Gastroesophageal sphincter (tissue), 4 donors: ENCODE measurements around the gene ADCY9. TPM values are rescaled to one million over a fixed set of nuclear protein-coding genes. Genes with fewer than 3 reads are reported as not detected.
A peak's percentile ranks its signal among the peaks of the same experiment; 100 is the strongest.

Experiments
- ATAC-seq: fragments of 150-250 bp; one replicate; pipeline ENCODE4 v1.9.1; 2016; ENCODE audit warnings: mild to moderate bottlenecking, moderate library complexity
- H3K27ac ChIP-seq, 4 donors: fragments of 200-600 bp; sonication (generic) in 3 of 4; 1 replicate in 3 of 4; 2 replicates in 1 of 4; pipeline ENCODE4 v1.5.1; 2016 to 2019
- H3K27me3 ChIP-seq: fragments of 200-600 bp; sonication (generic); one replicate; pipeline ENCODE4 v1.5.1; 2019
- H3K36me3 ChIP-seq, 2 donors: fragments of 200-600 bp; sonication (generic); one replicate each; pipeline ENCODE4 v1.5.1; 2019; ENCODE audit warnings: control low read depth in 1 of 2
- H3K4me1 ChIP-seq, 3 donors: fragments of 200-600 bp; sonication (generic); 1 replicate in 2 of 3; 2 replicates in 1 of 3; pipeline ENCODE4 v1.5.1; 2016 to 2019; ENCODE audit warnings: control low read depth in 2 of 3
- H3K4me3 ChIP-seq, 2 donors: fragments of 200-600 bp; sonication (generic); one replicate each; pipeline ENCODE4 v1.5.1; 2019; ENCODE audit warnings: mild to moderate bottlenecking in 1 of 2, moderate library complexity in 1 of 2
- H3K9me3 ChIP-seq, 3 donors: fragments of 200-600 bp; sonication (generic); one replicate each; pipeline ENCODE4 v1.5.1; 2017 to 2019; ENCODE audit warnings: control low read depth in 2 of 3
- CTCF ChIP-seq, 4 experiments: fragments of 200-600 bp in 2 of 4; fragments of 450-650 bp in 2 of 4; sonication (generic) in 1 of 4; IDR thresholded peaks; one replicate each; pipeline ENCODE4 v1.5.1; 2017 to 2019; ENCODE audit warnings: antibody characterized with exemption in 4 of 4, mild to moderate bottlenecking in 2 of 4, moderate library complexity in 2 of 4
- EP300 ChIP-seq: sonication (generic); formaldehyde crosslinking; IDR thresholded peaks from one replicate; pipeline ENCODE4 v1.6.1; 2017; ENCODE audit warnings: antibody characterized with exemption, mild to moderate bottlenecking
- POLR2A ChIP-seq, 2 donors: fragments of 450-650 bp; IDR thresholded peaks; one replicate each; pipeline ENCODE4 v1.6.1; 2017; ENCODE audit warnings: antibody characterized with exemption in 2 of 2, mild to moderate bottlenecking in 2 of 2, moderate library complexity in 1 of 2
- POLR2AphosphoS5 ChIP-seq: sonication (generic); formaldehyde crosslinking; IDR thresholded peaks from one replicate; pipeline ENCODE4 v1.6.1; 2017; ENCODE audit warnings: antibody characterized with exemption
- WGBS, 2 donors: methylation state at CpG; one replicate each; pipeline ENCODE4 v1.1.5; 2018; ENCODE audit warnings: low coverage in 1 of 2; 5-methylcytosine and 5-hydroxymethylcytosine counted together
- total RNA-seq, 4 donors: library from RNA; depleted of rRNA; stranded (reverse); fragments of >200 nt; gene quantifications; one replicate each; pipeline ENCODE4 v1.1.0, GENCODE V29; 2016

The ADCY9 gene
- total RNA-seq, 4 donors from 2014 or later = 33.0 to 83.5 (median 43.4) TPM

DNA sequence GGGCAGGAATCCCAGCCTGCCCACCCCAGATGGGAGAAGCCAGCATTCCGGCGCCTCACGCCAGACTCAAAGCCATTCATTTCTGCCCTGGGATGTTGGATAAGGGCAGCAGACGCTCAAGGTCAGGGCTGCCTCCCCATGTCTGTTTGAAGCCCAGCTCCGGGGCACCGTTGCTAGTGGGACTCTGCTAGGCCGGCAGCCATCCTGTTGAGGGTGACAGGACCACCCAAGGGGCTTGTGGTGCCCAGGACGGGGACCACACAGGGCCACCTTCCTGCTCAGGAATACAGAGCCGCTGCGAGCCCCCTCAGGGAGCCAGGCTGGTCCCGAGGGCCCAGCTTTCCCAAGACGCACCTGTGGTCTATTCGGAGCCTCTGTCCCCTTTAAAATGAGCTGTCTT lies 134.0 kb downstream of the ADCY9 start:
- H3K27me3 ChIP-seq = no peaks in the 10 kb centered on the region
- H3K4me3 ChIP-seq = no peak overlapping the region
- no peak overlapping the region for H3K27ac ChIP-seq
- 83% methylated on average over 3 of the region's 13 CpGs; no CpG with 5 or more reads in 1 of the 2 donors for WGBS, 2 donors
- no peak for ATAC-seq
- TF ChIP-seq POLR2A (IDR thresholded peaks at IDR 0.05) = no peak
- H3K36me3 ChIP-seq = peaks cover 0 to 56% of the 10 kb centered on the region in 2 donors
- H3K9me3 ChIP-seq = no peaks in the 10 kb centered on the region
- H3K4me1 ChIP-seq = peaks cover 0 to 23% (median 0%) of the 10 kb centered on the region in 3 donors

- 38 to 72% methylated on average over 1 to 5 of the region's 20 CpGs for WGBS, 2 donors
- no peaks in the 10 kb centered on the region for H3K9me3 ChIP-seq
- H3K27ac ChIP-seq = peak overlapping the region in 2 of 4 donors; percentile 3 to 43
- no peak for ATAC-seq
- TF ChIP-seq EP300 = no peak
- no peak for TF ChIP-seq POLR2A (IDR thresholded peaks at IDR 0.05)
- TF ChIP-seq POLR2AphosphoS5 = no peak
- peaks cover 0 to 23% (median 0%) of the 10 kb centered on the region in 3 donors for H3K4me1 ChIP-seq
- H3K4me3 ChIP-seq = no peak overlapping the region
- peaks cover 0 to 68% of the 10 kb centered on the region in 2 donors for H3K36me3 ChIP-seq
- no peaks in the 10 kb centered on the region for H3K27me3 ChIP-seq
These were observed 135.8 kb downstream of the ADCY9 start for GRCh38 chr16:3980253-3981111.

DNA sequence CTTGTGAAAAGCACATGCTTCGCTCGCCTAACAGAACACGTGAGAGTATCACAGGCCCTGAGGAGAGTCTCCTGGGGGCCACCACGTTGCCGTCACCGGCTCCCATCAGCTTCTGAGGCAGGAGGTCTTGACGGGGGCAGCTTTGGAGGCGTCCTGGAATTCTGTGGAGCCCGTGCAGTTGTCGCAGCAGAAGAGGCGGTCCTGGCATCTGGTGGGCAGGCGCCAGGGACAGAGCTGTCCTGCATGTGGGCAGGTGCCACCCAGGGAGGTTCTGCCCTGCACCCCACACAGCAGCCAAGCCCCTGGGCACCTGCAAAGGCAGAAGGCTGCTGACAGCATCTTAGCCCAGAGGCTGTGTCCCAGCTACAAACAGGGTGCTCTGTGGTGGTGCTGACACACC lies 136.7 kb downstream of the ADCY9 start:
- 82% methylated on average over 9 of the region's 12 CpGs; no CpG with 5 or more reads in 1 of the 2 donors for WGBS, 2 donors
- Histone ChIP-seq H3K27ac (no peak overlapping the region), H3K27me3 (no peaks in the 10 kb centered on the region), H3K36me3 (peaks cover 0 to 77% of the 10 kb centered on the region in 2 donors), H3K9me3 (no peaks in the 10 kb centered on the region), H3K4me3 (no peak overlapping the region), H3K4me1 (peaks cover 0 to 23% (median 0%) of the 10 kb centered on the region in 3 donors)
- no peak for ATAC-seq
- TF ChIP-seq EP300 (no peak), POLR2A (IDR thresholded peaks at IDR 0.05) (no peak), POLR2AphosphoS5 (no peak), CTCF (IDR thresholded peaks at IDR 0.05) (no peak)

- no peak for TF ChIP-seq POLR2A (IDR thresholded peaks at IDR 0.05)
- TF ChIP-seq POLR2AphosphoS5 = no peak
- TF ChIP-seq EP300 = no peak
- no peak for TF ChIP-seq CTCF (IDR thresholded peaks at IDR 0.05)
- 80 to 94% methylated on average over 1 to 6 of the region's 25 CpGs for WGBS, 2 donors
- H3K4me1 ChIP-seq = peaks cover 0 to 23% (median 0%) of the 10 kb centered on the region in 3 donors
- no peak overlapping the region for H3K27ac ChIP-seq
- peaks cover 0 to 82% of the 10 kb centered on the region in 2 donors for H3K36me3 ChIP-seq
- H3K27me3 ChIP-seq = no peaks in the 10 kb centered on the region
- no peak for ATAC-seq
- no peak overlapping the region for H3K4me3 ChIP-seq
- no peaks in the 10 kb centered on the region for H3K9me3 ChIP-seq
These were observed 137.2 kb downstream of the ADCY9 start for GRCh38 chr16:3979070-3979469.

DNA sequence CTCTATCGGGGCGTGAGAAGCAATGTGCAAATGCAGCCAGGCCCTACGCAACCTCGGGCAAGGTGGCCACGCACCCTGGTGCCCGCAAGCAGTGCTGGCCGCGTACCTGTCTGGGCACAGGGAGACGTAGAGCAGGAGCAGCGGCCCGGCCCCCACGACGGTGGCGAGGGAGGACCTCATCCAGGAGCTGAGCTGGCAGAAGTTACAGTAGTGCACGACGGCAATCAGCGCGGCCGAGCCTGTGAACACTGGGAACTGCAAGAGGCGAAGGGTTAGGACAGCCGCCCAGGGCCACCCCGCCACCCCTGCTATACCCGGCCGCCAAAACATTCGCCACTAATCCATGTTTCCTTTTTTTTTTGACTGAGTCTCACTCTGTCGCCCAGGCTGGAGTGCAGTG lies 138.9 kb downstream of the ADCY9 start:
- H3K27ac ChIP-seq = no peak overlapping the region
- H3K4me1 ChIP-seq = peaks cover 0 to 13% (median 0%) of the 10 kb centered on the region in 3 donors
- WGBS, 2 donors = 89 to 100% methylated on average over 4 to 18 of the region's 26 CpGs
- TF ChIP-seq POLR2AphosphoS5 (no peak), EP300 (no peak), CTCF (IDR thresholded peaks at IDR 0.05) (no peak), POLR2A (IDR thresholded peaks at IDR 0.05) (no peak)
- ATAC-seq = no peak
- H3K9me3 ChIP-seq = no peaks in the 10 kb centered on the region
- H3K27me3 ChIP-seq = no peaks in the 10 kb centered on the region
- H3K36me3 ChIP-seq = peaks cover 0 to 88% of the 10 kb centered on the region in 2 donors
- H3K4me3 ChIP-seq = no peak overlapping the region

DNA sequence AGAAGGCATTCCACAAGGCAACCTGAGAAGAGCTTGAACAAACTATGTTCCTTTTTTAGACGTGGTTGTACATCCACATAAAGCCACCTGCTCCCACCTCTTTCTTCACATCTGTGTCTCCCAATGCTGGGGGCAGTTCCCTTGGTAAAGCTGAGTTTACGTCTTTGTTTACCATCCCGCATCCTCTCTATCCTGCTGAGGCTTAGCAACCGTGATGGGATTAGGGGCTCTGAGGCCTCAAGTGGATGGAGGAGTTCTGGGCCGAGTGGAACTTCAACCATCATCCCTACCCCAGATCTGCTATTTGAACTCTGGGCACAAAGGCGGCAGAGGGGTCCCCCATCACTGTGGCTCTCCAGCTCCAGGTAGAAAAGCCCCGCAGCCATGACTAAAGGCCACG lies 141.5 kb downstream of the ADCY9 start:
- 85 to 93% methylated on average over 2 to 7 of the region's 8 CpGs for WGBS, 2 donors
- Histone ChIP-seq H3K27me3 (no peaks in the 10 kb centered on the region), H3K4me1 (peaks cover 0 to 1% (median 0%) of the 10 kb centered on the region in 3 donors), H3K36me3 (peaks cover 0 to 92% of the 10 kb centered on the region in 2 donors), H3K27ac (no peak overlapping the region), H3K9me3 (no peaks in the 10 kb centered on the region), H3K4me3 (no peak overlapping the region)
- TF ChIP-seq EP300 (no peak), CTCF (IDR thresholded peaks at IDR 0.05) (no peak), POLR2AphosphoS5 (no peak), POLR2A (IDR thresholded peaks at IDR 0.05) (no peak)
- ATAC-seq = no peak
